GM19035 (cell line): ENCODE data around the gene FBXO47.

Experiments
- ATAC-seq: cut with Tn5 transposase; IDR thresholded peaks from one replicate; pipeline ENCODE4 v1.9.1; 2021; ENCODE audit not compliant: unreplicated experiment

The FBXO47 gene

GRCh38 chr17:38906460-38907228 is 60.6 kb downstream of the FBXO47 start:
- ATAC-seq: no peak

DNA sequence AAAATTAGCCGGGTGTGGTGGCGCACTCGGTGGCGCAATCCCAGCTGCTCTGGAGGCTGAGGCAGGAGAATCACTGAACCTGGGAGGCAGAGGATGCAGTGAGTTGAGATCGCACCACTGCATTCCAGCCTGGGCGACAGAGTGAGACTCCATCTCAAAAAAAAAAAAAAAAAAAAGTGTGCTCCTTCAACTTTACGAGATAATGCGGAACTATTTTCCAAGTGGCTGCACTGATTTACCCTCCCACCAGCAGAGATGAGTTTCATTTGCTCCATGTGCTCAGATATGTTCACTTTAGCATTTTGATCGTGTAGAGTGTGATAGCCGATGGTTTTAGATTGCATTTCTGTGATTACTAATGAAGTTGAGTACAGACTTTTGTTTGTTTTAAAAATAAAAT is 61.8 kb downstream of the FBXO47 start:
- no peak for ATAC-seq

DNA sequence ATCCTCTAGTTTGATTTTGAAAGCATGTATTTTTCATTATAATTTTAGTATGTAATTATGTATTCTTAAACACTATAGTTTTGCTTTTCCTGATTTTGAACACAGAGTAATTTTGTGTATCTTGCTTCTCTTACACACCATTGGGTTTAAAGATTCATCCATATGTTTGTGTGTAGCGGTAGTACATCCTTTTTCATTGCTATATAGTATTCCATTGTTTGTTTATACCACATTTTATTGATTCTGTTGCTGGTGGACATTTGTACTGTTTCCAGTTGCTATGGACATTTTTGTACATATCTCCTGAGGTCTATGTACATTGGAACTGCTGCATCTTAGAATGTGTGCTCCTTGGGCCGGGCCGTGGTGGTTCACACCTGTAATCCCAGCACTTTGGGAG is 62.3 kb downstream of the FBXO47 start:
- ATAC-seq: no peak

DNA sequence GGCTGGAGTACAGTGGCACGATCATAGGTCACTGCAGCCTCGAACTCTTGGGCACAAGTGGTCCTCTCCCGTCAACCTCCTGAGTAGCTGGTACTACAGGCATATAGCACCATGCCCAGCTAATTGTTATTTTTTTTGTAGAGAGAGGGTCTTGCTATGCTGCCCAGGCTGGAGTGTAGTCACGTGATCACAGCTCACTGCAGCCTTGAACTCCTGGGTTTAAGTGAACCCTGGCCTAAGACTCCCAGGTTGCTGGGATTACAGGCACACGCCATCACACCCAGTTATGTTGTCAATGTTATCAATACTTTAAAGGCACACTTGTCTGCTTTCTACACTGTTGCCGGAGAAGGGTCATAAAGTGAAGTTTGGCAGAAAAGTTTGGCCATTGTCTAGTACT is 63.8 kb downstream of the FBXO47 start:
- no peak for ATAC-seq

GRCh38 chr17:38900978-38901656 is 66.1 kb downstream of the FBXO47 start:
- no peak for ATAC-seq

GRCh38 chr17:38899421-38899820 is 67.8 kb downstream of the FBXO47 start:
- no peak for ATAC-seq

GRCh38 chr17:38898812-38899348 is 68.3 kb downstream of the FBXO47 start:
- peak; percentile 87 for ATAC-seq

- peak; percentile 20 for ATAC-seq
Measured at GRCh38 chr17:38898291-38898679, 68.9 kb downstream of the FBXO47 start.

GRCh38 chr17:38897671-38898290 is 69.4 kb downstream of the FBXO47 start:
- ATAC-seq: no peak

DNA sequence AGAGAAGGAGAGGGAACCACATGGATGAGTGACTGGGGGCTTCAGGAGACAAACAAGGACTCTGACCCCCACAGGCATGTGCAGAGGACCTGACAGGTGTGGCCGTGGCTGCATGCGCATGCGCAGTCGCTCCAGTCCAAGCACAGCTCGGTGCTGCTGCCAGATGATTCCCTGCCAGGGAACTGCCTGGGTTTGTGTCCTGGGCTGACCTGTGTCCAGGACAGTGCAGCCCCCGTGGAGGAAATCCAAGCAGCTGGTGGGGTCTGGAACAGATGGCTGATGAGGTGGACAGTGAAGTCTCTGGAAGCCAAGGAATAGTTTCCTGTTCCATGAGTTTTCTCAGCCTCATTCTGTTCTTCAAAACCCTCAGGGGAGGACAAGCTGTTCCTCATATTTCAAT is 70.0 kb downstream of the FBXO47 start:
- no peak for ATAC-seq

GRCh38 chr17:38896346-38896954 is 70.8 kb downstream of the FBXO47 start:
- ATAC-seq: no peak

GRCh38 chr17:38894276-38894675 is 72.9 kb downstream of the FBXO47 start:
- ATAC-seq: no peak

- no peak for ATAC-seq
Measured at GRCh38 chr17:38893607-38894006, 73.6 kb downstream of the FBXO47 start.

DNA sequence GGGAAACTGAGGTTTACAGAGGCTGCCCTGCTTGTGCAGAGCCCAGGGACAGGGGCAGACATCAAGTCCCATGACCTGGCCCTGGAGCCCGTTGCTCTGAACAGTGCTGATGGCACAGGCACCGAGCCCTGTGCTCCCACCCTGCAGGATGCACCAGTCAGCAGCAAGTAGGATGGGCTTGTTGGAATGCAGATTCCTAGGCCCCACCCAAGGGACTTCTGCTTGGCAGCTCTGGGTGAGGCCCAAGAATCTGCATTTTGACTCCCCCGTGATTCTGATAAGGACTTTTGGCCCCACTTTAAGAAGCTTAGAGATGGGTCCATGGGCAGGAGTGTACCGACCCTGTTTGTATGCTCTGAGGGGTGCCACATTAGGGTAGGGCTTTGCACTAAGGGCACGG is 74.1 kb downstream of the FBXO47 start:
- no peak for ATAC-seq

GRCh38 chr17:38892620-38893019 is 74.6 kb downstream of the FBXO47 start:
- no peak for ATAC-seq

GRCh38 chr17:38892083-38892482 is 75.1 kb downstream of the FBXO47 start:
- no peak for ATAC-seq

DNA sequence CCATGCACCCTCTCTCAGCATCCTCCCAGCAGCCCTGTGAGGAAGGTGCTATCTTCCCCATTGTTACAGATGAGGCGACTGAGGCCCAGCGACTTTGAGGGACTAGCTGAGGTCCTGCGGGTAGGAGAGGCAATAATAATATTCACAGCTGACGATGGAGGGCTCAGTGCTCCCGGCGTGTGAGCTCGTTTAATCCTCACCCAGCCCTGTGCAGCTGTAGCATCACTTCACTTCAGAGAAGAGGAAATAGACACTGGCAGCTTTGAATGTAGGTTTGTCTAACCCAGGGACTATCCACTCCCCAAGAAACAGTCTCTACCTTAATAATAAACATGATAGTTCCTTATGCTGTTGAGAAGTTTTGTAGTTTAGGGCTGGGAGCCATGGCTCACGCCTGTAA is 75.8 kb downstream of the FBXO47 start:
- no peak for ATAC-seq

DNA sequence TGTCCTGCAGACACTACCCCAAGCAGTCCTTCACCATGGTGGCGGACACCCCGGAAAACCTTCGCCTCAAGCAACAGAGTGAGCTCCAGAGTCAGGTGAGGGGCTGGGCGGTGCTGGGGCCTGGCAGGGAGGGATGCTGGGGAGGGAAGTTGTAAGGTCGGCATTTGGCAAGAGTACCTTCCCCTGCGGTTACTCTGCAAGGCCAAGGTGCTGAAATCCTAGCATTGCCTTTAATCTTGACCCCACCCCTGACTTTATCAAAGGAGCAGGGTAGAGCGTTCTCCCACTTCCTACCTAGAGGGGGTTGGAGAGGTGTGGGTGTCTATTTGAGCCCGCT is 76.8 kb downstream of the FBXO47 start:
- ATAC-seq: no peak

DNA sequence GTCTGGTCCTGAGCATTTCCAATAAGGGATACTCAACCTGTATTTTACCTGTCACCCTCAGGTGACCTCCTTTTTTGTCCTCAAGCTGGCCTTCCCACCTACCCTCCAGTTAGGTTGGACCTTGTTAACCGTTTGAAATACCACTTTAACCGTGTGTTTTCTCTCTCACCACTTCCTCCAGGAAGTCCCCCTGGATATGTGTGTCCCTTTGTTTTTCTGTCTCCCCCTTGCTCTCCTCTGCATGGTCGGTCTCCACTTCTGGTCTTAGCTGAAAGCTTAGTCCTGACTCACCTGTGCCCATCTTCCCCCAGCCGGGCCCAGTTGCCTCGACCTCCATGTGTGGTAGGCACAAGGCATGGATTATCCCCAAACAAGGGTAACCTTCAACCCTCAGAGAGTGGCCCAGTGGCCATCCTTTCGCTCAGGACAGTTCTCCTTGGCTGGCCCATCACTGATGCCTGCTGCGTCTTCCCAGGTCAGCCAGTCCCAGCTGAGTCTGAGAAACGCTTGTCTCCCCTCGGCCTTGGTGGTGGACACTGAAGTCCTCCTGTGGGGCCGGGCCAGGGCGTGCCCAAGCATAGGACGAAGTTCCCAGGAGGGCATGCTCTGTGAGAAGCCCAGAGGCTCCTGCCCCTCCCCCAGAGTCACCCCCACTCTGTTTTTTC is 77.3 kb downstream of the FBXO47 start:
- ATAC-seq: no peak

DNA sequence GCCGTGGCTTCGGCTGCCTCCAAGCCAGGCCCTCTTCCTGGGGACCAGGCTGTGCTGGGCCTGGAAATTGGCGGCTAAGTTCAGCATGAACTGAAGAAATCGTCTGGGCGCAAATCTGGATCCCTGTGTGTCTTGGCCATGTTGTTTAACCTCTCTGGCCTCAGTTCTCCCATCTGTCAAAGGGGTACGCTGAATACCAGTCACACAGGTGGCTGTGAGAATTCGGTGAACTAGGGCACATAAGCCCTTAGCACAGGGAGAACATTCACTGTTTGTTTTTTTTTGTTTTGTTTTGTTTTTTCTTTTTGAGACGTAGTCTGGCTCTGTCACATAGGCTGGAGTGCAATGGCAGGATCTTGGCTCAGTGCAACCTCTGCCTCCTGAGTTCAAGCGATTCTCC is 78.4 kb downstream of the FBXO47 start:
- no peak for ATAC-seq

- ATAC-seq: no peak
Measured at GRCh38 chr17:38886643-38887010, 80.6 kb downstream of the FBXO47 start.
